Measurements from ENCODE around the gene RPL27A.

DNA sequence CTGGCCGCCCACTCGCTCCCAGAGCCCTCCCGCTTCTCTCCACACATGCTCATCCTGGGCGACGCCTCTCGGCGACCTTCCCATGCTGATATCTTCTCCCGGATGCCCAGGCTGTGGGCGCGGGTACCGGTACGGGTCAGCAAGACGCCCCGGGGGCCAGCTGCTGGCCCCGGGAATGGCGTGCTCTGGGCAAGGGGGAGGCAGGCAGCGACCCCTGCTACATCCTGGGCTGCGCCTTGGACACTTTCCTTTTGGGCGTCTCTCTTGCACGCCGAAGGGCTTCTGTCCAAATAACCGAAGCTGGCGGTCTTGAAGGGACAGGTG is 48.1 kb downstream of the RPL27A start:
- TF ChIP-seq IRF2 (CRISPR knock-in tag; IDR thresholded peaks at IDR 0.05; ENCODE audit: borderline replicate concordance, low read depth) (no peak), NFE2L1 (CRISPR knock-in tag; IDR thresholded peaks at IDR 0.05) (no peak), CBFB (CRISPR knock-in tag; IDR thresholded peaks at IDR 0.05; ENCODE audit: low read depth) (no peak), E2F5 (CRISPR knock-in tag; IDR thresholded peaks at IDR 0.05) (no peak), TCF7 (CRISPR knock-in tag; IDR thresholded peaks at IDR 0.05; ENCODE audit: low read depth) (no peak), KAT7 (CRISPR knock-in tag; IDR thresholded peaks at IDR 0.05; ENCODE audit: borderline replicate concordance) (no peak), FOXJ3 (CRISPR knock-in tag; IDR thresholded peaks at IDR 0.05; ENCODE audit: borderline replicate concordance) (no peak), ATF1 (CRISPR knock-in tag; IDR thresholded peaks at IDR 0.05) (no peak)
- TF ChIP-seq, protein P1, sequence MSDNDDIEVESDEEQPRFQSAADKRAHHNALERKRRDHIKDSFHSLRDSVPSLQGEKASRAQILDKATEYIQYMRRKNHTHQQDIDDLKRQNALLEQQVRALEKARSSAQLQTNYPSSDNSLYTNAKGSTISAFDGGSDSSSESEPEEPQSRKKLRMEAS (CRISPR knock-in tag; IDR thresholded peaks at IDR 0.05) = no peak
- TF ChIP-seq, protein P2, sequence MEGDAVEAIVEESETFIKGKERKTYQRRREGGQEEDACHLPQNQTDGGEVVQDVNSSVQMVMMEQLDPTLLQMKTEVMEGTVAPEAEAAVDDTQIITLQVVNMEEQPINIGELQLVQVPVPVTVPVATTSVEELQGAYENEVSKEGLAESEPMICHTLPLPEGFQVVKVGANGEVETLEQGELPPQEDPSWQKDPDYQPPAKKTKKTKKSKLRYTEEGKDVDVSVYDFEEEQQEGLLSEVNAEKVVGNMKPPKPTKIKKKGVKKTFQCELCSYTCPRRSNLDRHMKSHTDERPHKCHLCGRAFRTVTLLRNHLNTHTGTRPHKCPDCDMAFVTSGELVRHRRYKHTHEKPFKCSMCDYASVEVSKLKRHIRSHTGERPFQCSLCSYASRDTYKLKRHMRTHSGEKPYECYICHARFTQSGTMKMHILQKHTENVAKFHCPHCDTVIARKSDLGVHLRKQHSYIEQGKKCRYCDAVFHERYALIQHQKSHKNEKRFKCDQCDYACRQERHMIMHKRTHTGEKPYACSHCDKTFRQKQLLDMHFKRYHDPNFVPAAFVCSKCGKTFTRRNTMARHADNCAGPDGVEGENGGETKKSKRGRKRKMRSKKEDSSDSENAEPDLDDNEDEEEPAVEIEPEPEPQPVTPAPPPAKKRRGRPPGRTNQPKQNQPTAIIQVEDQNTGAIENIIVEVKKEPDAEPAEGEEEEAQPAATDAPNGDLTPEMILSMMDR (IDR thresholded peaks at IDR 0.05) = no peak
- TF ChIP-seq, protein P3, sequence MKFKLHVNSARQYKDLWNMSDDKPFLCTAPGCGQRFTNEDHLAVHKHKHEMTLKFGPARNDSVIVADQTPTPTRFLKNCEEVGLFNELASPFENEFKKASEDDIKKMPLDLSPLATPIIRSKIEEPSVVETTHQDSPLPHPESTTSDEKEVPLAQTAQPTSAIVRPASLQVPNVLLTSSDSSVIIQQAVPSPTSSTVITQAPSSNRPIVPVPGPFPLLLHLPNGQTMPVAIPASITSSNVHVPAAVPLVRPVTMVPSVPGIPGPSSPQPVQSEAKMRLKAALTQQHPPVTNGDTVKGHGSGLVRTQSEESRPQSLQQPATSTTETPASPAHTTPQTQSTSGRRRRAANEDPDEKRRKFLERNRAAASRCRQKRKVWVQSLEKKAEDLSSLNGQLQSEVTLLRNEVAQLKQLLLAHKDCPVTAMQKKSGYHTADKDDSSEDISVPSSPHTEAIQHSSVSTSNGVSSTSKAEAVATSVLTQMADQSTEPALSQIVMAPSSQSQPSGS (CRISPR knock-in tag; IDR thresholded peaks at IDR 0.05; ENCODE audit: borderline replicate concordance, low read depth) = no peak
- TF ChIP-seq, protein P4, sequence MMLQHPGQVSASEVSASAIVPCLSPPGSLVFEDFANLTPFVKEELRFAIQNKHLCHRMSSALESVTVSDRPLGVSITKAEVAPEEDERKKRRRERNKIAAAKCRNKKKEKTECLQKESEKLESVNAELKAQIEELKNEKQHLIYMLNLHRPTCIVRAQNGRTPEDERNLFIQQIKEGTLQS (CRISPR knock-in tag; conservative IDR thresholded peaks at IDR 0.05) = no peak
